ENCODE results near the gene SPCS2.

- TF ChIP-seq CTCF (conservative IDR thresholded peaks at IDR 0.05) (no peak), ZFX (IDR thresholded peaks at IDR 0.05) (no peak)
Measured at GRCh38 chr11:75011357-75011756, 62.3 kb downstream of the SPCS2 start.
